Activated T-cell treated with anti-CD3 and anti-CD28 coated beads, Interleukin-2, amount 50 U/mL, for 4 hours (primary cell): ENCODE measurements around the gene LIPC. TPM values are rescaled to one million over a fixed set of nuclear protein-coding genes. Genes with fewer than 3 reads are reported as not detected.
"Not testable (repeated sequence)": the region's sequence is repeated elsewhere in the genome, so short reads cannot be mapped to it uniquely, and the experiment has no call there.

Source experiments
- ATAC-seq, 2 donors: fragments of 200-7000 bp; cut with Tn5 transposase; one replicate each; pipeline ENCODE4 v1.10.0; 2021
- DNase-seq: peaks from one replicate; pipeline ENCODE4 v3.0.0-alpha.2; 2020
- H3K27me3 Mint-ChIP-seq: one replicate; pipeline ENCODE4 v1.8.0; 2021; ENCODE audit warnings: low read depth, mixed read lengths
- H3K36me3 Mint-ChIP-seq: one replicate; pipeline ENCODE4 v1.8.0; 2022; ENCODE audit warnings: mixed read lengths; ENCODE audit not compliant: insufficient read depth
- H3K4me1 Mint-ChIP-seq: one replicate; pipeline ENCODE4 v1.8.0; 2021; ENCODE audit warnings: low read depth, mixed read lengths
- H3K4me3 Mint-ChIP-seq: one replicate; pipeline ENCODE4 v1.8.0; 2021; ENCODE audit warnings: mild to moderate bottlenecking, moderate library complexity, mixed read lengths
- H3K9me3 Mint-ChIP-seq: one replicate; pipeline ENCODE4 v1.8.0; 2021; ENCODE audit warnings: mixed read lengths
- total RNA-seq, 3 donors: library from RNA; stranded (reverse); gene quantifications; one replicate each; pipeline ENCODE4 v1.2.1, GENCODE V29; 2021

The LIPC gene
- total RNA-seq, 3 donors from 2014 or later = 0.28 TPM; not detected in 2

DNA sequence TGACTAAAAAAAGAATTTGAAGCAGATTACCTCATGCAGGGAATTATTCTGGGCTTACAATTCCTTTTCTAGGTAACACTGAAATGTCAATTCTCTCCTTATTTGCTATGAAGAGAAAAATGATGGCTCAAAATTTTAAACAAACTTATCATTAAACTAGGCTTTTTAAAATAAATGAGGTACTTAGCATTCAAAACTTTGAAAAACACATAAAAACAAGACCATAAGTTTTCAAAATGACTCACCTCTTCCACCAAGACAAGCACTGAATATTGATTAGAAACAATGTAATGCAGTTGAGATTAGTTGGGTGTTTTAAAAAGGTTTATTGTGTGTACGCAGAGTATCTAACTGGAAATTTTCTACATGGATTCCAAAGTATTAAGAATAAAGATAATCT lies 163.1 kb downstream of the LIPC start:
- Mint-ChIP-seq H3K4me1 (peaks cover 3% of the 10 kb centered on the region), H3K36me3 (peaks cover 29% of the 10 kb centered on the region), H3K9me3 (no peaks in the 10 kb centered on the region), H3K4me3 (no peak overlapping the region), H3K27me3 (no peaks in the 10 kb centered on the region)
- no peak for DNase-seq
- no peak for ATAC-seq

GRCh38 chr15:58595516-58596263 lies 163.9 kb downstream of the LIPC start:
- no peaks in the 10 kb centered on the region for H3K9me3 Mint-ChIP-seq
- H3K4me3 Mint-ChIP-seq = no peak overlapping the region
- no peak for ATAC-seq
- H3K27me3 Mint-ChIP-seq = no peaks in the 10 kb centered on the region
- H3K36me3 Mint-ChIP-seq = peaks cover 29% of the 10 kb centered on the region
- no peak for DNase-seq
- peaks cover 3% of the 10 kb centered on the region for H3K4me1 Mint-ChIP-seq

GRCh38 chr15:58597943-58598828 lies 166.4 kb downstream of the LIPC start:
- no peak for DNase-seq
- H3K4me3 Mint-ChIP-seq = no peak overlapping the region
- no peak for ATAC-seq
- H3K27me3 Mint-ChIP-seq = no peaks in the 10 kb centered on the region
- H3K9me3 Mint-ChIP-seq = no peaks in the 10 kb centered on the region
- H3K36me3 Mint-ChIP-seq = peaks cover 35% of the 10 kb centered on the region
- H3K4me1 Mint-ChIP-seq = peaks cover 3% of the 10 kb centered on the region

- Mint-ChIP-seq H3K4me3 (no peak overlapping the region), H3K27me3 (no peaks in the 10 kb centered on the region), H3K4me1 (peaks cover 3% of the 10 kb centered on the region), H3K36me3 (peaks cover 34% of the 10 kb centered on the region), H3K9me3 (no peaks in the 10 kb centered on the region)
- DNase-seq = no peak
- no peak for ATAC-seq
Measured at GRCh38 chr15:58598829-58599210, 167.0 kb downstream of the LIPC start.

DNA sequence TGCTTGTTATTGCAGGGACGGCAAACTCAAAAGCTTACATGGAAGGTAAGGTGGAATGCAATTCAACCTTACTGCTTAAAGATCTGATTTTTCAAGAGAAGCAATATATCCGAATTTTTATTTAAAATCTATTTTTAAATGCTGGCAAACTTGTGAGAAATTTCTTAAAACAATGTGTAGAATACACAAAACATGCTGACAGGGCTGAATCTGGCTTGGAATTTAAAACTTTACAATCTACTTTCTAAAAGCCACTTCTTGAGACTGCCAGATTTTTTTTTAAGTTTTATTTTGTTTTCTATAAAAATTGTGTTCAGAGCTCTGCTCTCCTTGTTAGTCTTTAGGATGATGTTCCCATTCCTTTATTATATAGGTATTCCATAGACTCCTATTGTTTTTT lies 171.0 kb downstream of the LIPC start:
- ATAC-seq = no peak
- DNase-seq = no peak
- Mint-ChIP-seq H3K36me3 (peaks cover 31% of the 10 kb centered on the region), H3K27me3 (no peaks in the 10 kb centered on the region), H3K9me3 (no peaks in the 10 kb centered on the region), H3K4me1 (peaks cover 12% of the 10 kb centered on the region), H3K4me3 (no peak overlapping the region)

DNA sequence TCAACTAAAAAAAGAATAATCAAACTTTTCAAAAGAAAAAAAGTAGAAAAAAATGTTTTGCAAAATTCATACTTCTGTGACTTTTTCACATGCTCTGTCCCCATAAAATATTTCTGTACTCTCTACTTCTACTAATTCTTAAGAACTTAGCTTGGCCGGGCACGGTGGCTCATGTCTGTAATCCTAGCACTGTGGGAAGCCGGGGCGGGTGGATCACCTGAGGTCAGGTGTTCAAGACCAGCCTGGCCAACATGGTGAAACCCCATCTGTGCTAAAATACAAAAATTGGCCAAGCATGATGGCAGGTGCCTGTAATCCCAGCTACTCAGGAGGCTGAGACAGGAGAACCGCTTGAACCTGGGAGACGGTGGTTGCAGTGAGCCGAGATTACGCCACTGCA lies 172.1 kb downstream of the LIPC start:
- DNase-seq, H3K4me3 Mint-ChIP-seq, H3K27me3 Mint-ChIP-seq, H3K9me3 Mint-ChIP-seq, ATAC-seq: not testable (repeated sequence)
- Mint-ChIP-seq H3K4me1 (peaks cover 19% of the 10 kb centered on the region), H3K36me3 (peaks cover 28% of the 10 kb centered on the region)

DNA sequence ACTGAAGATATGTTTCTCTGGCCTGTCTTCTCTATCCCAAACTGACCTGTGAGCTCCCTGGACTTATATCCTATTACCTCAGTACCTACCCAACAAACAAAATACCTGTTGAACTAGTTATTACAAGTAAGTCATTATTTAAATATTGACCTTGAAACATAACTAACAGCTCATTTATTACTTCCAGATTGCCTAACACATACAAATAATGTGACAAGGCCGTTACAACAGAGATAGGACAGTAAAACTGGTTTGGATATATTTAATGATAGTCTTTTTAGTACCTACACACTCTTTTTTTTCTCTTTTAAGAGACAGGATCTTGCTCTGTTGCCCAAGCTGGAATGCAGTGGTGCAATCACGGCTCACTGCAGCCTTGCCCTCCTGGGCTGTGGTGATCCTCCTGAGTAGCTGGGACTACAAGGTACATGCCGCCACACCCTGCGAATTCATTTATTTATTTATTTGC lies 172.7 kb downstream of the LIPC start:
- H3K4me1 Mint-ChIP-seq = peaks cover 24% of the 10 kb centered on the region
- ATAC-seq (no peak), DNase-seq (no peak)
- no peaks in the 10 kb centered on the region for H3K9me3 Mint-ChIP-seq
- H3K36me3 Mint-ChIP-seq = peaks cover 29% of the 10 kb centered on the region
- no peak overlapping the region for H3K4me3 Mint-ChIP-seq
- no peaks in the 10 kb centered on the region for H3K27me3 Mint-ChIP-seq

DNA sequence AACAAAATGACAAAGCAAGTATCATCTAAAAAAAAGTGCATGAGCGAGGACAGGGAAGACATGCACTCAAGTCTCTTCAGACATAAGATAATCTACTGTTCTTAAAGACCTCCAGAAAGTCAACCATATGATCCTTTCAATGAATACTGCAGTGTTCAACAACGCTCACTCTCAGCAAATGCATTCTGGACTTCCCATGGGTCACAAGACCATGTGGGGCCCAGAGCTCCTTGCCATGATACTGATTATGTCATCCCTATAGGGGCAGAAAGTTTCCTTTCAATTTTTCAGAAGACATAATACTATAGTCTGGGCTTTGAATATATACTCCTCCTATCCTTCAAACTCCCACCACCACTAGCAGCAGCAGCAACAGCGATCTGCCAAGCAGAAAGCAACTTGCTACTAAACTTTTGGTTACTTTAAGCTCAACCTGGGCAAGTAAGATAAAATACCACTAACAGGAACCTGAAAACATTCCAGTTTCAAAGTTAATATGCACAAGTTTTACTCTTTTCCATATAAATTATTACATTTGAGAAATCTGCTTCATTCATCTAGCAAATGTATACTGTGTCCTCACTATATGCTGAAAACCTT lies 174.2 kb downstream of the LIPC start:
- Mint-ChIP-seq H3K4me1 (peaks cover 25% of the 10 kb centered on the region), H3K27me3 (no peaks in the 10 kb centered on the region), H3K9me3 (no peaks in the 10 kb centered on the region), H3K36me3 (peaks cover 42% of the 10 kb centered on the region), H3K4me3 (no peak overlapping the region)
- DNase-seq (no peak), ATAC-seq (no peak)

GRCh38 chr15:58606577-58607080 lies 174.8 kb downstream of the LIPC start:
- ATAC-seq = no peak
- Mint-ChIP-seq H3K4me3 (no peak overlapping the region), H3K9me3 (no peaks in the 10 kb centered on the region), H3K4me1 (peaks cover 26% of the 10 kb centered on the region), H3K27me3 (no peaks in the 10 kb centered on the region), H3K36me3 (peaks cover 43% of the 10 kb centered on the region)
- no peak for DNase-seq

DNA sequence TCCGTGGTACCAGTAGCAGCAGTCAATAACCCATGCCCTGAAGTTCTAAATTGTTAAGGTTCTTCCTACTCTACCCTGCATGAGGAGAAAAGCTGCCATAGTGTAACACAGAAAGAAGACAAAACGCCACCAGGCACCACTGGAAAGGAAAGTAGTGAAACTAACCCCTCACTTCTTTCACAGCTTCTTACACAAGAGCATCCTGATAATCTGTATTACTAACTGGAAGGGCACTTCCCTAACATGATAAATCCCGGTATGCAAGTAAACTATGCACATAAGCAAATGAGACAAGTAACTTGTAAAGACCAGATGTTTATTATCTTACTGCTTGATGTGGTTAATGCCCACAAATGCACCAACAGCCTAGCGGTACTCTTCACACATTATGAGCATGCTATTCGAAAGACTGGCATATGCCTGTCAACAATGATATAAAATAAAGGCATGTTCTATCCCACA lies 176.4 kb downstream of the LIPC start:
- peaks cover under 1% of the 10 kb centered on the region for H3K9me3 Mint-ChIP-seq
- peaks cover 44% of the 10 kb centered on the region for H3K36me3 Mint-ChIP-seq
- no peak for ATAC-seq
- DNase-seq = no peak
- H3K4me1 Mint-ChIP-seq = peaks cover 27% of the 10 kb centered on the region
- no peaks in the 10 kb centered on the region for H3K27me3 Mint-ChIP-seq
- peak overlapping the region; percentile 35 for H3K4me3 Mint-ChIP-seq

GRCh38 chr15:58608711-58609110 lies 176.9 kb downstream of the LIPC start:
- H3K9me3 Mint-ChIP-seq = peaks cover 6% of the 10 kb centered on the region
- H3K4me3 Mint-ChIP-seq = peak overlapping the region; percentile 35
- H3K4me1 Mint-ChIP-seq = peaks cover 29% of the 10 kb centered on the region
- DNase-seq (no peak), ATAC-seq (no peak)
- peaks cover 46% of the 10 kb centered on the region for H3K36me3 Mint-ChIP-seq
- H3K27me3 Mint-ChIP-seq = no peaks in the 10 kb centered on the region

- Mint-ChIP-seq H3K36me3 (peaks cover 56% of the 10 kb centered on the region), H3K9me3 (peaks cover 24% of the 10 kb centered on the region), H3K27me3 (no peaks in the 10 kb centered on the region), H3K4me1 (peaks cover 37% of the 10 kb centered on the region), H3K4me3 (no peak overlapping the region)
- DNase-seq (no peak), ATAC-seq (no peak)
Measured at GRCh38 chr15:58611731-58612676, 180.2 kb downstream of the LIPC start.

DNA sequence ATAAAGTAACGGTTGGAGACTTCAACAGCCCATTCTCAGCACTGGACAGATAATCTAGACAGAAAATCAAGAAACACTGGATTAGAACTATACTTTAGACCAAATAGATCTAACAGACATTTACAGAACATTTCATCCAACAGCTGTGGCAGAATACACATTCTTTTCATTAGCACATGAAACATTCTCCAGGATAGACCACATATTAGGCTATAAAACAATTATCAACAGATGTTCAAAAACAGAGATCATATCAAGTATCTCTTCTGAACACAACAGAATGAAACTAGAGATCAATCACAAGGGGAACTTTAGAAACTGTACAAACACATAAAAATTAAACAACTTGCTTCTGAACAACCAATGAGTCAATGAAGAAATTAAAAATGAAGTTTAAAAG lies 184.4 kb downstream of the LIPC start:
- DNase-seq (no peak), ATAC-seq (no peak)
- peaks cover 62% of the 10 kb centered on the region for H3K36me3 Mint-ChIP-seq
- H3K27me3 Mint-ChIP-seq = no peaks in the 10 kb centered on the region
- peaks cover 33% of the 10 kb centered on the region for H3K9me3 Mint-ChIP-seq
- H3K4me1 Mint-ChIP-seq = peaks cover 22% of the 10 kb centered on the region
- no peak overlapping the region for H3K4me3 Mint-ChIP-seq
